Panc1 (cell line): ENCODE data around the gene HOXA4. TPM values are rescaled to one million over a fixed set of nuclear protein-coding genes. Genes with fewer than 3 reads are reported as not detected.

Experiments
- ATAC-seq: fragments of 200-7000 bp; cut with Tn5 transposase; 2 replicates; pipeline ENCODE4 v1.9.1; 2020; ENCODE audit warnings: mild to moderate bottlenecking, moderate library complexity
- BruUV-seq: library from RNA; stranded (reverse); fragments of 400-500 nt; replicated peaks from 2 replicates; lab custom pipeline; 2021; lab: Mats Ljungman, UMichigan
- CTCF ChIA-PET: fragments of 300-600 bp; sonication (Branson Sonifier 250); formaldehyde crosslinking; loops from one replicate; lab custom pipeline; 2022; ENCODE audit warnings: antibody characterized with exemption; lab: Charles Lee
- POLR2A ChIA-PET: fragments of 300-600 bp; sonication (Branson Sonifier 250); formaldehyde crosslinking; loops from one replicate; lab custom pipeline; 2022; ENCODE audit warnings: antibody characterized with exemption; lab: Charles Lee
- DNase-seq: peaks from one replicate; pipeline ENCODE4 v3.0.0-alpha.2; 2010; ENCODE audit warnings: low read depth, low spot score
- H3K27ac ChIP-seq: 2 replicates; pipeline ENCODE4 v1.5.1; 2011; ENCODE audit warnings: mild to moderate bottlenecking, low read length, inconsistent platforms
- H3K27me3 ChIP-seq: fragments of 200-500 bp; sonication (Bioruptor generic); 2 replicates; pipeline ENCODE4 v1.6.0; 2014; ENCODE audit warnings: low read length, inconsistent platforms; ENCODE audit not compliant: control insufficient read depth, insufficient read depth
- H3K36me3 ChIP-seq: fragments of 200-500 bp; sonication (Bioruptor generic); 2 replicates; pipeline ENCODE4 v1.5.1; 2014; ENCODE audit warnings: inconsistent platforms, mild to moderate bottlenecking, low read length, moderate library complexity; ENCODE audit not compliant: control insufficient read depth, insufficient read depth
- H3K4me1 ChIP-seq: 2 replicates; pipeline ENCODE4 v1.5.1; 2011; ENCODE audit warnings: inconsistent platforms, mild to moderate bottlenecking, low read length, moderate library complexity; ENCODE audit not compliant: control insufficient read depth, insufficient read depth
- H3K4me3 ChIP-seq, 2 experiments: 2 replicates each; pipeline ENCODE4 v1.5.1; 2011 to 2012; ENCODE audit warnings: low read depth in 2 of 2, low read length in 2 of 2, mild to moderate bottlenecking in 2 of 2, inconsistent platforms in 1 of 2, moderate library complexity in 1 of 2
- H3K9me3 ChIP-seq: fragments of 200-500 bp; sonication (Bioruptor generic); 2 replicates; pipeline ENCODE4 v1.5.1; 2014; ENCODE audit warnings: low read depth, mild to moderate bottlenecking, inconsistent platforms, low read length, moderate library complexity; ENCODE audit not compliant: control insufficient read depth, insufficient read depth
- POLR2AphosphoS5 ChIP-seq: IDR thresholded peaks from 2 replicates; pipeline ENCODE4 v1.6.1; 2012; ENCODE audit warnings: mild to moderate bottlenecking, low read depth, low read length, moderate library complexity
- SIN3A ChIP-seq: IDR thresholded peaks from 2 replicates; pipeline ENCODE4 v1.6.1; 2012; ENCODE audit warnings: low read depth, mild to moderate bottlenecking, low read length, moderate library complexity, borderline replicate concordance; ENCODE audit not compliant: insufficient read depth
- TCF7L2 ChIP-seq: IDR thresholded peaks from 2 replicates; pipeline ENCODE4 v1.6.1; 2011; ENCODE audit warnings: mild to moderate bottlenecking, low read depth, low read length, inconsistent platforms
- in situ Hi-C: cut with HindIII; loops from 2 replicates; pipeline ENCODE4 v1.10.0; 2016; ENCODE audit warnings: low sequenced_read_pairs, low pct_unique_long_range_greater_than_20kb
- intact Hi-C: fragments of 100-400 bp; cut with micrococcal nuclease; formaldehyde crosslinking; loops from one replicate; pipeline ENCODE4 v1.10.0; 2022; ENCODE audit not compliant: unreplicated experiment
- total RNA-seq: library from RNA; stranded (reverse); gene quantifications from one replicate; pipeline ENCODE4 v1.2.1, GENCODE V29; 2021; ENCODE audit not compliant: unreplicated experiment
- TF ChIP-seq, protein P1 (sequence below): fragments of 450-650 bp; IDR thresholded peaks from 2 replicates; pipeline ENCODE4 v1.5.1; 2017; ENCODE audit warnings: mild to moderate bottlenecking

The HOXA4 gene
- total RNA-seq, 1 experiment from 2014 or later: 0.39 TPM

DNA sequence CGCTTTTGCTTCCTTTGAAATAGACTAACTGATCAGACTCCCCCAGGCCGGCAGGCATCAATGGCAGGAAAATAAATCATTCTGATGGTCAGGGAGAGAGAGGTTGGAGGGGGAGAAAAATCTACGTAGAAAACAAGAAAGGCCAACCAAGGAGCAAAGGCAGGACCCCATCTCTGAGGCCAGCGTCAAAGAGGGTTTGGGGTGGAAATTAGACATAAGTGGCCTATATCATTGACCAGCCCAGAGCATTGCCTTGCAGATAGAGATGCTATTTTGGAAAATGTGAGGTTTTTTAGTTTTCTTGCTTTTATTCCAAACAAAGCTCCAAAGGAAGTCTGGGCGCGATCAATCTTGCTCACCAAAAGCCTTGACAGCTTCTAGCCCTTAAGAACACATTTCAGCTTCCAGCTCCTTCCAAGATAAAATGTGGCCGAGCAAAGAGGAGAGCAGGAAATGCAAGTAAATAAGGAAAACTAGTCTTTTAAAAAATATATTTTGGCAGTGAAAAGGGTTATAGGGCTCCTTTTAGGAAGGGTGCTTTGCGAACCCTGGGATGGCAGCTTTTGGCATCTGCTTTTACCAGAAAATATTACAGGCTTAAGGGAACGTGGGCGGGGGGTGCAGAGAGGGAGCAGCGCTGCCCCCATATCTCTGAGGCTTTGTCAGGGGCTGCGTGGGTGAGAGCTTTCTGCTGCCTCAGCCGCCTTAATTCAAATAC lies 26.1 kb downstream of the HOXA4 start:
- Histone ChIP-seq H3K4me3 (peak overlapping the region in 1 of 2 experiments; percentile 52; a peak in 2 of 4 replicates), H3K4me1 (peaks cover 74% of the 10 kb centered on the region), H3K36me3 (peaks cover 8% of the 10 kb centered on the region; the same call in 1 of the 2 replicates), H3K27me3 (no peaks in the 10 kb centered on the region), H3K27ac (peak overlapping the region; percentile 85), H3K9me3 (no peaks in the 10 kb centered on the region)
- no peak for ATAC-seq
- no TSS peak for BruUV-seq
- DNase-seq: no peak
- CTCF ChIA-PET: interaction anchor here (0.5 kb wide), 1 partner anchor 16 kb away, joined by 8 read pairs; no protein-coding TSS in a partner anchor
- intact Hi-C loops: no loop called here
- no peak for TF ChIP-seq SIN3A
- TF ChIP-seq, protein P1, sequence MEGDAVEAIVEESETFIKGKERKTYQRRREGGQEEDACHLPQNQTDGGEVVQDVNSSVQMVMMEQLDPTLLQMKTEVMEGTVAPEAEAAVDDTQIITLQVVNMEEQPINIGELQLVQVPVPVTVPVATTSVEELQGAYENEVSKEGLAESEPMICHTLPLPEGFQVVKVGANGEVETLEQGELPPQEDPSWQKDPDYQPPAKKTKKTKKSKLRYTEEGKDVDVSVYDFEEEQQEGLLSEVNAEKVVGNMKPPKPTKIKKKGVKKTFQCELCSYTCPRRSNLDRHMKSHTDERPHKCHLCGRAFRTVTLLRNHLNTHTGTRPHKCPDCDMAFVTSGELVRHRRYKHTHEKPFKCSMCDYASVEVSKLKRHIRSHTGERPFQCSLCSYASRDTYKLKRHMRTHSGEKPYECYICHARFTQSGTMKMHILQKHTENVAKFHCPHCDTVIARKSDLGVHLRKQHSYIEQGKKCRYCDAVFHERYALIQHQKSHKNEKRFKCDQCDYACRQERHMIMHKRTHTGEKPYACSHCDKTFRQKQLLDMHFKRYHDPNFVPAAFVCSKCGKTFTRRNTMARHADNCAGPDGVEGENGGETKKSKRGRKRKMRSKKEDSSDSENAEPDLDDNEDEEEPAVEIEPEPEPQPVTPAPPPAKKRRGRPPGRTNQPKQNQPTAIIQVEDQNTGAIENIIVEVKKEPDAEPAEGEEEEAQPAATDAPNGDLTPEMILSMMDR: no peak
- in situ Hi-C loops: no loop called here
- POLR2A ChIA-PET: interaction anchor here (0.8 kb wide), 1 partner anchor 226 kb away, joined by 11 read pairs; no protein-coding TSS in a partner anchor

DNA sequence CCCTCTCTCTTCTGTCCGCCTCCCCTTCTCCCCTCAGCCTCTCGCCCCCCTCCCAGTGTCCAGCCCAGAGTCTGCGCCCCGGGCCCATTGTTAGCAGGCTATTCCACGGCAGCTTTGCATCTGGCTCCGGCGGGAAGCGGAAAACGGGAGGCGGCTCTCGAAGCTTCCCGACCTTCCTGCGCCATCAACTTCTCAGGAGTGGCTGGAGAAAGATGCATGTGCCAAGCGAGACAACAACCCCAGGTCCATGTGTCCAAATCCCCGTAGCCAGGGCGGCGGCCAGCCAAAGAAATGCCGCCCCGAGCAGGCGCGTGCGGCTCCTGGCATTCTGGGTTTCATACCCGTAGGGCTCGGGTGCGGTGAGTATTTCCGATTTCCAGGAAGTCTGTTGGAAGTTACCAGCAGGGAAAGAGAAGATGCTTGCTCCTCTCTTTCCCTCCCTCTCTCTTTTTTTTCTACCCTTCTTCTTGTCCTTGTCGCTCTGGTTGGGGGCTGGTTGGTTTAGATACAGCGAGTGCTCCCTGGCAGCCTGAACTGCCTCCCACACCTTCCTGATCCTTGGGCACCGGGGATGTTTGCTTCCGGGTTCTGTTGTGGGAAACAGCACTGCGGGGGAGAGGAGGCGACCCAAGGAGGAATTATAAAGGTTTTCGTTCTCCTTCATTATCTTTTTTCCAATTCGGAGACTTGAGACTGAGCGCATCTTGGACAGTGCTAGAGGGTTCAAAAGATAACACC lies 26.9 kb downstream of the HOXA4 start:
- H3K4me1 ChIP-seq: peaks cover 72% of the 10 kb centered on the region
- ChIA-PET POLR2A (interaction anchor here (0.6 kb wide), 1 partner anchor 145 kb away, joined by 3 read pairs; no protein-coding TSS in a partner anchor), CTCF (no interaction called here)
- H3K36me3 ChIP-seq: peaks cover 10% of the 10 kb centered on the region; the same call in 1 of the 2 replicates
- H3K9me3 ChIP-seq: no peaks in the 10 kb centered on the region
- peak overlapping the region; percentile 85 for H3K27ac ChIP-seq
- intact Hi-C loops (no loop called here), in situ Hi-C loops (no loop called here)
- ATAC-seq (peak; percentile 47), DNase-seq (no peak)
- no TSS peak for BruUV-seq
- no peaks in the 10 kb centered on the region for H3K27me3 ChIP-seq
- H3K4me3 ChIP-seq: peak overlapping the region; percentile 32 to 52
- TF ChIP-seq POLR2AphosphoS5 (peak; percentile 28; the same call in 1 of the 2 replicates), TCF7L2 (no peak)

DNA sequence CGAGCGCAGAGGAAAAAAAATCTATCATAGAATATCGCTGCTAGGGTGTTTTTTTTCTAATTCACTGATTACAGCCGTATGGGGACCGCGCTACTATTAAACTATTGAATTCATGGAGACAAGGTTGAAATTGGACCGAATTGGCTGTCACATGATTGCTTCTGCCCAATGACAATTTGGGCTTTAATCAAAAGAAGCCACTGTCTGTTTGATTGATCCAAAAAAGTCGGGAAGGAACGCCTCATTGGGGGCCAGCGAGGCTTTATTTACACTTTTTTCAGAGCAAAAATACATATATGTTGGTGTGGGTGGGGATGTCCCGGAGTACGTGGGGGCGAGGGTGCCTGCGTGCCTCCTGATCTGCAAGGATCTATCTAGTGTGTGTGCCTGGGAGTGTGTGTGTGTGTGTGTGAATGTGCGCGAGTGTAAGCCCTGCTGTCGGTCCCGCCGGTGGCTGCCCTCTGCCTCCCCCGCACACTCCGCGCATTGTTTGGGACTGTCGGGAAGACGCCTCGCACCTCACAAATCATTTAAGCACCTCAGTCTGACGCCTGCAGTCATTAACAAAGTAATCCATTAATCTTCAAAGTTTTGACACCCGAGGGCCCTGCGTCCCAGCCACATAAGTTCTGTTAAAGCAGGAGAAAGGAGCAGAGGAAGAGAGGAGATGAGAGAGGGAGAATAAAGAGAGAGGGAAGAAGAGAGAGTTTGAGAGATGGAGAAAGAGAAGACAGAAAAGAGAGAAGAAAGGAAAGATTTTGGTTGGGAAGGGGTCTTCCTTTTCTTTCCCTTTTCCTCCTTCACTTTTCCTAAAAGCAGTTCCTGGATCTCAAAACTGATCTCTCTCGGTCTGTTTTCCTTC lies 27.7 kb downstream of the HOXA4 start, which contains the start of gene HOXA2:
Gene HOXA2 (minus strand): TSS at position 103 of the 862 bp plus-strand sequence. CDS start 183 bp downstream, outside the sequence.
- intact Hi-C loops: no loop called here
- no peaks in the 10 kb centered on the region for H3K27me3 ChIP-seq
- TF ChIP-seq SIN3A (no peak), POLR2AphosphoS5 (no peak; the same call in 1 of the 2 replicates), TCF7L2 (peak; percentile 18; the same call in 1 of the 2 replicates)
- ATAC-seq (no peak; the same call in 1 of the 2 replicates), DNase-seq (no peak)
- H3K4me1 ChIP-seq: peaks cover 71% of the 10 kb centered on the region
- H3K27ac ChIP-seq: peak within 1 kb of the TSS; percentile 99
- ChIA-PET POLR2A (no interaction called here), CTCF (no interaction called here)
- H3K4me3 ChIP-seq: peak within 1 kb of the TSS; percentile 32 to 52
- H3K36me3 ChIP-seq: peaks cover 10% of the 10 kb centered on the region; the same call in 1 of the 2 replicates
- no peaks in the 10 kb centered on the region for H3K9me3 ChIP-seq
- in situ Hi-C loops: no loop called here
- no TSS peak for BruUV-seq
